H9 (cell line): Measurements from ENCODE around the gene HSPH1. TPM values are rescaled to one million over a fixed set of nuclear protein-coding genes. Genes with fewer than 3 reads are reported as not detected.

ENCODE experiments used
- DNase-seq: peaks from one replicate; pipeline ENCODE4 v3.0.0-alpha.2; 2017
- H2AFZ ChIP-seq: one replicate; pipeline ENCODE4 v1.6.1; 2013; ENCODE audit warnings: mild to moderate bottlenecking, low read length, control low read depth, moderate library complexity
- H2AK5ac ChIP-seq: 2 replicates; pipeline ENCODE4 v1.6.1; 2013; ENCODE audit warnings: low read length, control low read depth, mixed read lengths; ENCODE audit not compliant: insufficient read length
- H2BK120ac ChIP-seq: one replicate; pipeline ENCODE4 v1.6.1; 2013; ENCODE audit warnings: low read depth, mild to moderate bottlenecking, low read length, control low read depth, inconsistent platforms; ENCODE audit not compliant: poor library complexity, severe bottlenecking
- H2BK12ac ChIP-seq: 2 replicates; pipeline ENCODE4 v1.6.1; 2013; ENCODE audit warnings: low read length, control low read depth, mixed read lengths, low read depth; ENCODE audit not compliant: insufficient read length
- H2BK15ac ChIP-seq: 2 replicates; pipeline ENCODE4 v1.6.1; 2013; ENCODE audit warnings: low read depth, low read length, control low read depth
- H2BK20ac ChIP-seq: one replicate; pipeline ENCODE4 v1.6.1; 2013; ENCODE audit warnings: low read depth, mild to moderate bottlenecking, low read length, control low read depth, inconsistent platforms; ENCODE audit not compliant: poor library complexity, severe bottlenecking
- H2BK5ac ChIP-seq: 2 replicates; pipeline ENCODE4 v1.6.1; 2013; ENCODE audit warnings: low read length, control low read depth, mixed read lengths; ENCODE audit not compliant: insufficient read length
- H3K14ac ChIP-seq: 2 replicates; pipeline ENCODE4 v1.6.1; 2013; ENCODE audit warnings: low read length, control low read depth; ENCODE audit not compliant: insufficient read depth
- H3K18ac ChIP-seq: 2 replicates; pipeline ENCODE4 v1.6.1; 2013; ENCODE audit warnings: low read depth, mild to moderate bottlenecking, mixed read lengths, low read length, control low read depth; ENCODE audit not compliant: insufficient read length
- H3K23ac ChIP-seq: 2 replicates; pipeline ENCODE4 v1.6.1; 2013; ENCODE audit warnings: low read length, control low read depth, mixed read lengths, low read depth; ENCODE audit not compliant: insufficient read length
- H3K23me2 ChIP-seq: 2 replicates; pipeline ENCODE4 v1.6.1; 2013; ENCODE audit warnings: low read depth, mild to moderate bottlenecking, mixed read lengths, low read length, control low read depth; ENCODE audit not compliant: insufficient read length, poor library complexity, severe bottlenecking
- H3K27ac ChIP-seq: 2 replicates; pipeline ENCODE4 v1.5.1; 2013; ENCODE audit warnings: low read length, control low read depth, mixed read lengths, low read depth; ENCODE audit not compliant: insufficient read length
- H3K27me3 ChIP-seq: 2 replicates; pipeline ENCODE4 v1.6.1; 2013; ENCODE audit warnings: low read length, control low read depth, inconsistent platforms; ENCODE audit not compliant: insufficient read depth
- H3K4ac ChIP-seq: 2 replicates; pipeline ENCODE4 v1.6.1; 2013; ENCODE audit warnings: low read depth, mild to moderate bottlenecking, control low read depth, inconsistent platforms, low read length, moderate library complexity
- H3K4me1 ChIP-seq: 2 replicates; pipeline ENCODE4 v1.6.1; 2013; ENCODE audit warnings: low read length, control low read depth, inconsistent platforms; ENCODE audit not compliant: insufficient read depth
- H3K4me2 ChIP-seq: 2 replicates; pipeline ENCODE4 v1.6.1; 2013; ENCODE audit warnings: low read length, control low read depth, mixed read lengths; ENCODE audit not compliant: insufficient read length, insufficient read depth
- H3K56ac ChIP-seq: 2 replicates; pipeline ENCODE4 v1.6.1; 2013; ENCODE audit warnings: low read depth, mild to moderate bottlenecking, mixed read lengths, low read length, control low read depth; ENCODE audit not compliant: insufficient read length
- H3K79me1 ChIP-seq: 2 replicates; pipeline ENCODE4 v1.6.1; 2013; ENCODE audit warnings: low read depth, mild to moderate bottlenecking, moderate library complexity, low read length, control low read depth, inconsistent platforms; ENCODE audit not compliant: insufficient read depth, poor library complexity, severe bottlenecking
- H3K79me2 ChIP-seq: 2 replicates; pipeline ENCODE4 v1.6.1; 2013; ENCODE audit warnings: low read length, control low read depth, inconsistent platforms; ENCODE audit not compliant: insufficient read depth
- H3K9ac ChIP-seq: 2 replicates; pipeline ENCODE4 v1.6.1; 2013; ENCODE audit warnings: low read length, control low read depth, mixed read lengths; ENCODE audit not compliant: insufficient read length; ENCODE audit errors: extremely low read depth
- H3K9me3 ChIP-seq: one replicate; pipeline ENCODE4 v1.6.1; 2013; ENCODE audit warnings: low read depth, low read length, inconsistent platforms; ENCODE audit not compliant: control insufficient read depth
- H3T11ph ChIP-seq: one replicate; pipeline ENCODE4 v1.6.1; 2013; ENCODE audit warnings: mild to moderate bottlenecking, low read length, control low read depth, inconsistent platforms
- H4K20me1 ChIP-seq: one replicate; pipeline ENCODE4 v1.6.1; 2013; ENCODE audit not compliant: control insufficient read depth, insufficient read length, insufficient read depth
- H4K5ac ChIP-seq: 2 replicates; pipeline ENCODE4 v1.6.1; 2013; ENCODE audit warnings: low read depth, mild to moderate bottlenecking, mixed read lengths, low read length, control low read depth; ENCODE audit not compliant: insufficient read length
- H4K8ac ChIP-seq: replicated peaks from 2 replicates; pipeline ENCODE4 v1.6.1; 2013; ENCODE audit warnings: low read length, control low read depth, mixed read lengths, low read depth; ENCODE audit not compliant: insufficient read length
- H4K91ac ChIP-seq: 2 replicates; pipeline ENCODE4 v1.6.1; 2013; ENCODE audit warnings: low read depth, mild to moderate bottlenecking, moderate library complexity, mixed read lengths, low read length, control low read depth; ENCODE audit not compliant: insufficient read length
- H3K27ac Mint-ChIP-seq, 3 experiments: 2 replicates in 2 of 3; 3 replicates in 1 of 3; pipeline ENCODE4 v1.8.0; 2020 to 2021; ENCODE audit warnings: mixed read lengths in 3 of 3, mild to moderate bottlenecking in 1 of 3, moderate library complexity in 1 of 3
- H3K27me3 Mint-ChIP-seq: 2 replicates; pipeline ENCODE4 v1.8.0; 2021; ENCODE audit warnings: low read depth, mild to moderate bottlenecking, moderate library complexity, mixed read lengths
- H3K36me3 Mint-ChIP-seq, 3 experiments: 2 replicates in 2 of 3; 3 replicates in 1 of 3; pipeline ENCODE4 v1.8.0; 2020 to 2021; ENCODE audit warnings: low read depth in 3 of 3, mixed read lengths in 3 of 3; ENCODE audit not compliant: insufficient read depth in 1 of 3
- H3K4me1 Mint-ChIP-seq, 2 experiments: 2 replicates each; pipeline ENCODE4 v1.8.0; 2020; ENCODE audit warnings: mixed read lengths in 2 of 2
- H3K4me3 Mint-ChIP-seq, 2 experiments: 2 replicates in 1 of 2; 3 replicates in 1 of 2; pipeline ENCODE4 v1.8.0; 2020 to 2021; ENCODE audit warnings: mild to moderate bottlenecking in 2 of 2, mixed read lengths in 2 of 2, moderate library complexity in 1 of 2
- H3K9me3 Mint-ChIP-seq, 2 experiments: 2 replicates in 1 of 2; 3 replicates in 1 of 2; pipeline ENCODE4 v1.8.0; 2020; ENCODE audit warnings: mild to moderate bottlenecking in 2 of 2, mixed read lengths in 2 of 2, moderate library complexity in 1 of 2
- CTCF ChIP-seq: fragments of 200-600 bp; sonication (generic); conservative IDR thresholded peaks from 3 replicates; pipeline ENCODE4 v1.8.0; 2021; ENCODE audit warnings: antibody characterized with exemption, mild to moderate bottlenecking
- WGBS: extraction: QIAGEN DNeasy Blood & Tissue Kit; methylation state at CpG from one replicate; pipeline ENCODE4 v1.1.7; 2013; ENCODE audit warnings: missing lambda C conversion rate, low lambda C conversion rate, mixed read lengths; ENCODE audit not compliant: insufficient read length; ENCODE audit errors: extremely low coverage; 5-methylcytosine and 5-hydroxymethylcytosine counted together
- total RNA-seq: library from RNA; stranded (reverse); gene quantifications from 2 replicates; pipeline ENCODE4 v1.2.1, GENCODE V29; 2021

HSPH1 gene
- total RNA-seq, 1 experiment from 2014 or later: 141 TPM

DNA sequence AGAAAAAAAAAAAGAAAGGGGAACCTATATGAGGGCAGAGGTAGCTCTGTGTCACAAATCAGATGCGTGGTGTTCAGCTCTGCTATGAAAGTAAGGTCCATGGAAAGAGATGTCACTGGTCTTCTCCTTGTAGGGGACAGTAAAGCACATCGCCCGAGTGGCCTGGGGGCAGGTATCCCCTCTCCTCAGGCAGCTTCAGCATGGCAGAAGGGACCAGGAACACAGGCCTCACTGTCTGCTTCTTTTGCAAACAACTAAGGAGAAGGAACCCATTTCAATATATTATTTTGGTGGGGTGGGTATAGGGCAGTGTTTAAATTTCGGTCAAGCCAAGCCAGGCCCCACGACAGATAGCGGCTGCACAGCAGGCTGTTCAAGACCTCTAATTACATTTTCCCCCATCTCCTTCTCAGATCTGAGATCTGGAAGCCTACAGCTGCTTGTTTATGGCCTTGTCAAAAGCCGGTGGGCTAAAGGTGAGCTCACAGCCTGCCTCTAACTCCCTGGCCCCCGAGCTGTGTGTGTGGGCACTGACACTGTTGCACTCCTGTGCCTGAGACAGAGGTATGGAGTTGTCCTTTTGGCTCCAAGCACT is 72.8 kb downstream of the HSPH1 start:
- no peaks in the 10 kb centered on the region for H3K27me3 ChIP-seq
- H3T11ph ChIP-seq: no peak overlapping the region
- H3K27ac ChIP-seq: no peak overlapping the region
- H3K36me3 Mint-ChIP-seq: no peaks in the 10 kb centered on the region; a peak in 1 of 7 replicates
- no peaks in the 10 kb centered on the region for H3K4me1 Mint-ChIP-seq
- H3K4me2 ChIP-seq: no peak overlapping the region
- H2BK5ac ChIP-seq: no peak overlapping the region
- no peaks in the 10 kb centered on the region for H4K20me1 ChIP-seq
- no CpG with 5 or more reads among the region's 8 CpGs for WGBS
- no peak overlapping the region for H2AFZ ChIP-seq
- no peak for DNase-seq
- H3K9me3 Mint-ChIP-seq: no peaks in the 10 kb centered on the region
- no peak overlapping the region for H3K27ac Mint-ChIP-seq
- peaks cover 6% of the 10 kb centered on the region for H3K27me3 Mint-ChIP-seq
- no peak overlapping the region for H4K91ac ChIP-seq
- no peaks in the 10 kb centered on the region for H3K9me3 ChIP-seq
- no peak overlapping the region for H4K8ac ChIP-seq
- no peak overlapping the region for H3K56ac ChIP-seq
- no peak overlapping the region for H2AK5ac ChIP-seq
- H2BK12ac ChIP-seq: no peak overlapping the region
- H2BK120ac ChIP-seq: no peak overlapping the region
- H3K23me2 ChIP-seq: no peaks in the 10 kb centered on the region
- no peak overlapping the region for H2BK20ac ChIP-seq
- H3K14ac ChIP-seq: no peak overlapping the region
- H3K4me3 Mint-ChIP-seq: no peak overlapping the region
- H3K9ac ChIP-seq: no peak overlapping the region
- H3K79me1 ChIP-seq: no peaks in the 10 kb centered on the region
- no peak for TF ChIP-seq CTCF
- no peak overlapping the region for H3K4ac ChIP-seq
- H3K23ac ChIP-seq: no peak overlapping the region
- no peak overlapping the region for H4K5ac ChIP-seq
- H3K18ac ChIP-seq: no peak overlapping the region
- H2BK15ac ChIP-seq: no peak overlapping the region
- H3K79me2 ChIP-seq: no peaks in the 10 kb centered on the region
- no peaks in the 10 kb centered on the region for H3K4me1 ChIP-seq

Other genes with a start within 250 kb of the HSPH1 start
- not detected in 2 replicates for gene TEX26, start 229.2 kb downstream of the HSPH1 start, total RNA-seq
- 5.4 and 5.8 TPM in 2 replicates for gene B3GLCT, start 38.1 kb upstream of the HSPH1 start, total RNA-seq